ENCODE results near the gene SPAG8.

SPAG8 gene

GRCh38 chr9:35839926-35840325 is 27.9 kb upstream of the SPAG8 start:
- no peak for DNase-seq (ENCODE audit: extremely low read depth in 1 of 2, low read depth in 1 of 2)

- no peak for DNase-seq (ENCODE audit: extremely low read depth in 1 of 2, low read depth in 1 of 2)
Observed at GRCh38 chr9:35836595-35836994, 24.5 kb upstream of the SPAG8 start.

DNA sequence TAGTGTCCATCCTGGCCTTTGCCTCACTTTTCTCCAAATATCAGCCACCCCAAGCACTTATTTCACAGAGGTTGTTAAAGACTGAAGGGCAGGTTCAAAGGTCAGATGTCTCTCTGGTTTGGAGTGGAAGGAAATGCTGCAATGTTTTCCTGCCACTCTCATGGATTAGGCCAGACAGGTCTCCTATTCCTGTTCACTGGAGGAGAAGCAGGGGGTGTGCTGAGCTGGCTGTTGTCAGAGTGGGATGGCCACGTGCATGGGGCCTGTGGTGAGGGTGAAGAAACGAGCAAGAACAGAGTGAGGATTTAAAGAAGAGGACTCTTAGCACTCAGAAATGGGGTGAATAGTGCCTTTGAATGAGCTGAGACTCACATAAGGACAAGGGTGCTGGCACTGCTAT is 23.7 kb upstream of the SPAG8 start:
- no peak for DNase-seq (ENCODE audit: extremely low read depth in 1 of 2, low read depth in 1 of 2)

DNA sequence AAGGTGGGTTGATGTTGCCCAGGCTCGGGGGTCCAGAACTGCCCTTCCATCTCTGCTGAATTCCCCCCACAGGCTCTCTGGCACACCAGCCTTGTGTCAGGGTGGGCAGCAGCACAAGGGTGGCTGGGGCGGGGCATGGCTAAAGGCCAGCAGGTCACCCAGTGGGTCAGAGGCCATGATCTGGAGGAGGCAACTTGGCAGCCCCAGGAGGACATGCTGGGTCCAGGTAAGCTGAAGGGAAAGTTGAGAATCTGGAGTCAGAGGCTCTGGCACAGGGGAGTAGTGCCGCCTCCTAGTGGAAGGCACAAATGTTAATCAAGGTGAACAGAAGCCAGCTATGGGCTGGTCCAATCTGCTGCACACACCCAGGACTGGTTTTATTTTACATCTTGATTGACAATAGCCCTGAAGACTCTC is 23.2 kb upstream of the SPAG8 start:
- DNase-seq (ENCODE audit: extremely low read depth in 1 of 2, low read depth in 1 of 2): no peak

DNA sequence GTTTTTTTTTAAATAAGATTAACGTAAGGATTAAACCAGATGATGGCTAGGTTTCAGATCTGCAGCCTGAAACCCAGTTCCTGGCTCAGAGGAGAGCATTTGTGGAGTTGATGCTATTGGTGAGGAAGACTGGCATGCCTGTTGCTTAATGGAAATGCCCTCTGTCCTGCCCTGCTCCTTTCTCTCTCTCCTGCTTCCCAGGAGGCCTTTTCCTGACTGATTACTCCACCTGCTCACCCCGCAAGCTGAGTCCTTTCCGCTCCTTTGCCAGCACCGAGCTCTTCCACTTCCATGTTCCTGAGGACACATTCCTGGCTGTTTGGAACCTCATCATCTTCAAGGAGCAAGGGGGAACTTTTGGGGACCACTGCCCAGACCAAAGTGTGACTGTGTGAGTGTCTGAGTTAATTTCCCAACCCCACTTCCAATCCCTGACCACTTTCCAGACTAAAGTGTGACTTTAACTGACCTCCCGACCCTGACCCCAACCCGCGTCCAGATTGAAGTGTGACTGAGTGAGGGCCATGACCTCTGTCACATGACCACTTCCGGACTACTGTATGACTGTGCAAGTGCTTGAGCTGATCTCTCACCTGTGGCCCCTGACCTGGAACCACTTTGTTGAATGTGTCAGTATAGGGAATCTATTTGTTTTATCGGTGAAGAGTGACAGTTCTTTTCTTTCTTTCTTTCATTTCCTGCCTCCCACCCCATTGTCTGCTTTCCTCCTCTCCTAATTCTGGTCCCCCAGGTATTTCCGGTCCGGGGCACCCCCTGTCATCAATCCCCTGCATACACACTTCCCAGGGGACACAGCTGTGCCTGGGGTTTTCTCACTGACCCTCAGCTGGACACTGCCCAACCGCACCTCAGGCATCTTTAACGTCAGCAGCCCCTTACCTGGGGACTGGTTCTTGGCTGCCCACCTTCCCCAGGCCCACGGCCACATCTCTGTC is 22.5 kb upstream of the SPAG8 start:
- DNase-seq (ENCODE audit: extremely low read depth in 1 of 2, low read depth in 1 of 2): no peak

- no peak for DNase-seq (ENCODE audit: extremely low read depth in 1 of 2, low read depth in 1 of 2)
Observed at GRCh38 chr9:35832814-35833213, 20.8 kb upstream of the SPAG8 start.

GRCh38 chr9:35831040-35831439 is 19.0 kb upstream of the SPAG8 start:
- DNase-seq (ENCODE audit: extremely low read depth in 1 of 2, low read depth in 1 of 2): no peak

DNA sequence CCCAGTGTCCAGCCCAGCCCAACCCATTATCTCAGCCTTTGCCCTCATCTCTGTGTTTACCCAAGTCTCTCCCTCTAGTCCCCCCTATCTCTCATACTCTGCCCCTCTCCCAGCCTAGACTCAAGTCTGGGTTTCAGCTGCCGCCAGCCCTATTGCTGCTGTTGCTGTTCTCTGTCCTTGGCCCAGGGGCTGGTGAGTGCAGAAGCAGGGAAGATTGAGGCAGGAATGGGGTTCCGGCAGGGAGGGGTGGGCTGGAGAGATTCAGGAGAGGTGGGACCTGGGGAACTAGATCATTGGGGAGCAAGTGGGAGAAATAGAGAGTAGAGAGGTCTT is 17.7 kb upstream of the SPAG8 start:
- DNase-seq (ENCODE audit: extremely low read depth in 1 of 2, low read depth in 1 of 2): no peak

DNA sequence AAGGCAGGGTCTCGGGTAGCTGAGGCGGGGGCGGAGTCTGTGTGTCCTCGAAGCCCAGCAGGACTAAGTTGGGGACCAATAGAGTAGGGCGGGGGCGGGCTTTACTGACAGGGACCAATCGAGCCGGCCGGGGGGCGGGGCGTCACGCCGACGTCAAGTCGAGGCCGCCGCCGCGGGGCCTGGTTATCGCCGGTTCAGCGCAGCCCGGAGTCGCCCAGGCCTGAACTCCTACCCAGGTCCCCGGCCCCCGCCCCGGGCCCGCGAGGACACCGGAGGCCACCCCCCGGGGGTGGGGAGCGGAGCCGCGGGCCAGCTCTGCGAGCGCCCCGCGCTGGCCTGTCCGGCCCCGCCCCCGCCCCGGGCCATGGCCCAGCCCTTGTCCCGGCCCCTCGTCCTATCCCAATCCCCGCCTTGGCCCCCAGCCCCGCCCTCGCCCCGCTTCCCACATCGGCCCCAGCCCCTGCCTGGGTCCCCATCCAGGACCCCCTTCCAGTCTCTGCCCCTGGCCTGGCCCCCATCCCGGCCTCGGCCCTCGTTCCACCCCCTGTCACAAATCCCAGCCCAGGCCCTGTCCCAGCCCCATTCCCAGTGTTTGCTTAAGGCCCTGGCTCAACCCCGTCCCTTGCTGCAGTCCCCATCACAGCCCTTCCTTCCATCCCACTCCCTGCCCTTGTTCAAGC is 17.2 kb upstream of the SPAG8 start, which contains the start of gene TMEM8B:
TSS of gene TMEM8B (plus strand) at position 145 of the 680 bp plus-strand sequence. CDS start at position 365, 220 bp downstream.
- peak; percentile 80 to 95 for DNase-seq (ENCODE audit: extremely low read depth in 1 of 2, low read depth in 1 of 2)

GRCh38 chr9:35828716-35829083 is 16.6 kb upstream of the SPAG8 start, which contains the start of gene FAM221B:
TSS of gene FAM221B (minus strand) at chr9:35828732. CDS start at chr9:35826161, 2,571 bp downstream.
- DNase-seq (ENCODE audit: extremely low read depth in 1 of 2, low read depth in 1 of 2): no peak

DNA sequence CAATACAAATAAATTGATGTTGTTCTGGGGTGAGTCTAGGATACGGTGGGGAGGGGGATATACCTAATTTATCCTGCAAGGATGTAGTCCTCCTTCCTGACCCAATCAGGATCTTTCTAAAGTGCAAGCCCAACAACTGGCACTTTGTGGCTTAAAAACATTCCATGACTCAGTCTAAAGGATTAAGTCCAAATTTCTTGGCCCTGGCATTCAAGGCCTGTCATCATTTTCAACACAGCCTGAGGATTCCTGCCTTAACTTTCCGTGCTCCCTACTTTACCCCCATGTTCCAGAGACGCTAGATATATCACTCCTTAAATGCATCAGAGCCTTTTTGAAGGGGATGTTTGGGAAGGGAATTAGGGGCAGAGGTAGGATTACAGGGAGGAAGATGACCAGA is 15.4 kb upstream of the SPAG8 start:
- no peak for DNase-seq (ENCODE audit: extremely low read depth in 1 of 2, low read depth in 1 of 2)

DNA sequence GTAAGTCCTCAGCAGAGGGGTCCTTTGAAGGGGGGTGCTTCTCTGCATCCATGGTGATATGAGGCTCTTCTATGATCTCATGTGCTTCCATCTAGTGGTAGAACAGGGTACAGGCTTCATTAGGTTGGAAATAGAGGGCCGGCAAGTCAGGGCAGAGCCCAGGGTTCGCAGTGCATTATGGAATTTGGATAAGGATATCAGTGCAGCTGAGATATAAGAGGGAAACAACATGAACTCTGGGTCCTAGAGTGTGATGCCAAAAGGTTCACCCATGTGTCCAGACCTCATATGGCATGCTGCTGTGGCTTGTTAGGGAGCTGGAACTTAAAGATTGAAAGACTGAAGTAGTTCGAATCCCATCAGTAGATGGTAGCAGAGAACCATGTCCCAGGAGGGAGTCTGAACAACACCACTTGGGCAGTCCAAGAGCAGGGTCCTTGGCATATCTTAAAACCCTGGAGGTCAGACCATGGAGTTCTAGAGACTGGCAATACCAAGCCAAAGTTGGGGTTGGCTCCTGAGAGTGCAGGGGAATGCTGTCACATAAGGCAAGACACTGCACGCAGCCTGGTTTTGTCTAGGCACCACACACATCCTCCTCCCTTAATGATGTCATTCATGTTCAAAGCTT is 14.1 kb upstream of the SPAG8 start:
- DNase-seq (ENCODE audit: extremely low read depth in 1 of 2, low read depth in 1 of 2): no peak

DNA sequence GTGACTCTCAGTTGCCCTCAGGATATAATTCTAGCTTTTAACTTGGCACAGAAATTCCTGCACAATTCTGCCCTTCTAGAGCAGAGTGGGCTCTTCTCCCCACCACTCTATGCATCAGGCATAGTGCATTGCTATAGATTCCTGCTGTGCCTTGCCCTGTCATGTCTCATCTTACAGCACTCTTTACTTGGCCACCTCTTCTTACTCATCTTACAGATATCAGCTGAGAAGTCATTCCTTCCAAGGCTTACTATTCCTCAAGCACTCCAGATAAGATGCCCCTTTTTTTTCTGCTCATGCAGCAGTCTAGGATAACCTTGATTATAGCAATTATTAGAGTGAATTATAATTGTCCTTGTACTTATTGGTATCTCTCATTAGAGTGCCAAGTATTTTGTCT is 10.9 kb upstream of the SPAG8 start:
- no peak for DNase-seq (ENCODE audit: extremely low read depth in 1 of 2, low read depth in 1 of 2)

DNA sequence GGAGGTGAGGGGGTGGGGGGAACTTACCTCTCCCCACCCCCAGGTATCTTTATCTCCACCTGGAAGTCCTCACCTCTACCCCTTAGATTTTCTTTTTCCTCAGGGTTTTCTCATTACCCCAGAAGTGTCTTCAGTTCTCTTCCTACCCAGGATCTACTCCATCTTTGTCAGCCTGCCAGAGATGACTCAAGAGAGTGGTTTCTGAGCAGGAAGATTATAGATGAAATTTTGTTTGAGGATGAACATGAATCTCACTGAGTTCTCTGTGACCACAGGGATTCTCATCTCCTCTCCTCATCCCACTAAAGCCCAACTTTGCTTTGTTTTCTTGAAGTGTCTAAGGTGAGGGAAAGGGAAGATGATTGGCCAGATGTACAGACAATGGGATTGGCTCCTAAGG is 8.0 kb upstream of the SPAG8 start:
- no peak for DNase-seq (ENCODE audit: extremely low read depth in 1 of 2, low read depth in 1 of 2)

- DNase-seq (ENCODE audit: extremely low read depth in 1 of 2, low read depth in 1 of 2): no peak
Observed at GRCh38 chr9:35818341-35818740, 6.3 kb upstream of the SPAG8 start.

- no peak for DNase-seq (ENCODE audit: extremely low read depth in 1 of 2, low read depth in 1 of 2)
Observed at GRCh38 chr9:35816708-35817107, 4.6 kb upstream of the SPAG8 start.

- DNase-seq (ENCODE audit: extremely low read depth in 1 of 2, low read depth in 1 of 2): peak; percentile 94
Observed at GRCh38 chr9:35814841-35815543, 2.9 kb upstream of the SPAG8 start, which contains the start of gene HINT2. TSS of gene HINT2 (minus strand) at chr9:35815042. CDS start at chr9:35814979, 63 bp downstream.

DNA sequence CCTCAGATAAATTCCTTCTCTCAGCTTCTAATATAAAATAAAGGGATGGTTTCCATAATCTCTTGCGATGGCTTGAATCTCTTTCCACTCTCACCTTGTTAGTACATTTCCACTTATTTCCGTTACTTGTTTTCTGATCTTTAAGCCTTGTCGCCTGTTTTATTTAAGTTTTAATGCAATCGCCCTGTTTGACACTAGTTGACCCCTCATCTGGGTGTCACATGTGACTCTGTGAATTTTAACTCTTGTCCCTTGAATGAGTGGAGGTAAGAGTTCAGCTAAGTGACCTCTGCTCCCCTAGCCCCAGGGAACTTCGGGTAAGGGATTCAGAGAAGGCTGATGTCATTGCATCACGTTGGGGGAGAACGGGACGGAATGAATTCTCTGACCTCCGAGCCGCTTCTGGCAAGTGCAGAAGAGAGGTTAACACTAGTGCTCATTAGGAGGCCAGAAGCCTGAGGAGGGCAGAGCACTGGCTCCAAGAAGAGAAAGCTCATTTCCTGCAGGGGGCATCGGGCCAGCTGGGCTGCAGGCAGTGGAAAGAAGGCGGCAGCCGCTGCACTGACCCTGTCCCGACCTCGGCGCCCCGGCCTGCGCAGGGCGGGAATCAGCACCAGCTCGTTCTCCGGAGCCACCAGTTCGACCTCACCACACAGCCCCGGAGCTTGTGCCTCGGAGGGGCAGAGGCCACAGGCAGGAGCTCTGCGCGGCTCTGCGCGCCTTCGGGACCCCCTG is 2.2 kb upstream of the SPAG8 start:
- no peak for DNase-seq (ENCODE audit: extremely low read depth in 1 of 2, low read depth in 1 of 2)

- no peak for DNase-seq (ENCODE audit: extremely low read depth in 1 of 2, low read depth in 1 of 2)
Observed at GRCh38 chr9:35813434-35814105, 1.5 kb upstream of the SPAG8 start.

Data from activated CD8-positive, alpha-beta memory T cell treated with anti-CD3 and anti-CD28 coated beads for 1 hour (primary cell).